ENCODE measurements around the gene C9orf50. TPM values are rescaled to one million over a fixed set of nuclear protein-coding genes. Genes with fewer than 3 reads are reported as not detected.
"Not testable (repeated sequence)": the region's sequence is repeated elsewhere in the genome, so short reads cannot be mapped to it uniquely, and the experiment has no call there.

The C9orf50 gene
- total RNA-seq, 1 donor from 2014 or later = 0.43 TPM

DNA sequence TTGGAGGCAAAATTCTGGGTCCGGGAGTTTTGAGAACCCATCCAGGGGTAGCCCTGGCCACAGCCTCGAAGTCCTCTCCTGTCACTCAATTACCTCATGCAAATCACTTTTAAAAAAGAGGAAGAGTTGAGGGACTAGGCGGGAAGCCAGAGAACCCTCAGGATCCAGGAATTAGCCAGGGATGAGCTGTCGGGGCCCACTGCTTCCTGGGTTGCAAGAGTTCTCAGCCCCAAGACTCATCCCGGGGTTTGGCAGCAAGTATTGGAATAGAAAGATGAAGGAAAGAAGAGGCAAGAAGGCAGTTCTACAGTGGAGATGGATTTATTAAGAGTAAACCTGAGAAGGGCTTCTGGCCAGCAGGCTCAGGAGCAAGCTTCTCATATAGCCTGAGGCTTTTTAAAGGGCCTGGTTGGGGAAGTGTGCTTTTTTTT lies 25.6 kb downstream of the C9orf50 start:
- no peaks in the 10 kb centered on the region for H3K9me3 Mint-ChIP-seq (ENCODE audit: low read depth)
- H3K27ac Mint-ChIP-seq = peak overlapping the region; percentile 46
- no peaks in the 10 kb centered on the region for H3K36me3 Mint-ChIP-seq (ENCODE audit: insufficient read depth)
- DNase-seq (ENCODE audit: low spot score, unreplicated experiment) = no peak
- TF ChIP-seq, protein P1, sequence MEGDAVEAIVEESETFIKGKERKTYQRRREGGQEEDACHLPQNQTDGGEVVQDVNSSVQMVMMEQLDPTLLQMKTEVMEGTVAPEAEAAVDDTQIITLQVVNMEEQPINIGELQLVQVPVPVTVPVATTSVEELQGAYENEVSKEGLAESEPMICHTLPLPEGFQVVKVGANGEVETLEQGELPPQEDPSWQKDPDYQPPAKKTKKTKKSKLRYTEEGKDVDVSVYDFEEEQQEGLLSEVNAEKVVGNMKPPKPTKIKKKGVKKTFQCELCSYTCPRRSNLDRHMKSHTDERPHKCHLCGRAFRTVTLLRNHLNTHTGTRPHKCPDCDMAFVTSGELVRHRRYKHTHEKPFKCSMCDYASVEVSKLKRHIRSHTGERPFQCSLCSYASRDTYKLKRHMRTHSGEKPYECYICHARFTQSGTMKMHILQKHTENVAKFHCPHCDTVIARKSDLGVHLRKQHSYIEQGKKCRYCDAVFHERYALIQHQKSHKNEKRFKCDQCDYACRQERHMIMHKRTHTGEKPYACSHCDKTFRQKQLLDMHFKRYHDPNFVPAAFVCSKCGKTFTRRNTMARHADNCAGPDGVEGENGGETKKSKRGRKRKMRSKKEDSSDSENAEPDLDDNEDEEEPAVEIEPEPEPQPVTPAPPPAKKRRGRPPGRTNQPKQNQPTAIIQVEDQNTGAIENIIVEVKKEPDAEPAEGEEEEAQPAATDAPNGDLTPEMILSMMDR (IDR thresholded peaks at IDR 0.05; ENCODE audit: unreplicated experiment) = no peak
- H3K27me3 Mint-ChIP-seq = peaks cover 11% of the 10 kb centered on the region
- H3K4me1 Mint-ChIP-seq (ENCODE audit: low read depth) = peaks cover 31% of the 10 kb centered on the region
- no peak overlapping the region for H3K4me3 Mint-ChIP-seq (ENCODE audit: low read depth)

DNA sequence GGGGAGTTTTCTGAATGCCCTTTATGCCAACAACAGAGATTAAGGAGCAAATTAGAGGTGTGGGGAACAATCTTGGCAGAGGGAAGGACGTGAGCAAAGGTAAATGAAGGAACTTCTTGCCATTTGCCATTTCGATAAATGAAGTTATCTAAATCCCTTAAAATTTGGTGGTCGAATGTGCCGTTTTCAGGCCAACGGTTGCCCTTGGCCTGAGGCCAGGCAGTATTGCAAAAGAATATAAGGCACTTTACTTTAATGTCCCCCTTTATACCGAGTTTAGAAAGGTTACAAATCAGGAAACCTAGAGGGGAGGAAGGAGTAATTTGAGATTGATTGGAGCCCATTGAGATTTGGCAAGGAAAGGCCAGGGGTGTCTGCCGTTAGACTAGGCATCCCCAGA lies 26.3 kb downstream of the C9orf50 start:
- H3K27me3 Mint-ChIP-seq = peaks cover 15% of the 10 kb centered on the region
- TF ChIP-seq, protein P1 (IDR thresholded peaks at IDR 0.05; ENCODE audit: unreplicated experiment) = no peak
- no peak for DNase-seq (ENCODE audit: low spot score, unreplicated experiment)
- no peak overlapping the region for H3K27ac Mint-ChIP-seq
- no peaks in the 10 kb centered on the region for H3K9me3 Mint-ChIP-seq (ENCODE audit: low read depth)
- no peak overlapping the region for H3K4me3 Mint-ChIP-seq (ENCODE audit: low read depth)
- H3K4me1 Mint-ChIP-seq (ENCODE audit: low read depth) = peaks cover 31% of the 10 kb centered on the region
- no peaks in the 10 kb centered on the region for H3K36me3 Mint-ChIP-seq (ENCODE audit: insufficient read depth)

DNA sequence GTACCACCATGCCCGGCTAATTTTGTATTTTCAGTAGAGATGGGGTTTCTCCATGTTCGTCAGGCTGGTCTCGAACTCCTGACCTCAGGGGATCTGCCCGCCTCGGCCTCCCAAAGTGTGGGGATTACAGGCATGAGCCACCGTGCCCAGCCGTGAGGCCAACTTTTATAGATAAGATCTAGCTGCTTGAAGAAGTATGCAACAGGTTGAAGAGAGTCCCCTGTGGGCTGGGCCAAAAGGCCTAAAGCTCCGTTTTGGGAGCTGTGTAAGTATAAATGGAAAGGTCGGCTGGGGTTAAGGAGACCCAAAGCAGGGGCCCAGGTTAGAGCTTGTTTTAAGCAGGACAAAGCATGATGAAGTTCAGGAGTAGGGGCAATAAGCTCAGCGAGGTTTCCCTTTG lies 28.1 kb downstream of the C9orf50 start:
- DNase-seq (ENCODE audit: low spot score, unreplicated experiment); H3K36me3 Mint-ChIP-seq (ENCODE audit: insufficient read depth); H3K4me3 Mint-ChIP-seq (ENCODE audit: low read depth); H3K9me3 Mint-ChIP-seq (ENCODE audit: low read depth); H3K27ac Mint-ChIP-seq: not testable (repeated sequence)
- peaks cover 21% of the 10 kb centered on the region for H3K27me3 Mint-ChIP-seq
- peaks cover 25% of the 10 kb centered on the region for H3K4me1 Mint-ChIP-seq (ENCODE audit: low read depth)

DNA sequence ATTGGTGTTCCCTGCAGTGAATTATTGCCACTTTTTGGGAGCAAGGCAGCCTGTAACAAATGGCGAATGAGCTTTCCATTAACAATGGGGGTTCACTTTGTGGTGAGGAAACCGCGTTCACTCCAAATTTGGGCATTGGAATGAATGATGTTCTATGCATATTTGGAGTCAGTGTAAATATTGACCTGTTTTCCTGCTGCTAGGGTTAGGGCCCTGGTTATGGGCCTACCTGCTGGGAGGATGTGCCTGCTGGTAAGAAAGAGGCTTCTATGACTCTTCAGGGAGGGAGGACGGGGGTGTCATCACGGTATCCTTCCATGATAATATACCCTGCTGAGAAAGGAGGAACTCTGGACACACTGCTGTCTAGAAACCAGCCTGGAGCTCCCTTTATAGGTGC lies 29.0 kb downstream of the C9orf50 start:
- H3K4me1 Mint-ChIP-seq (ENCODE audit: low read depth) = peaks cover 32% of the 10 kb centered on the region
- peak overlapping the region; percentile 57 for H3K27ac Mint-ChIP-seq
- no peaks in the 10 kb centered on the region for H3K9me3 Mint-ChIP-seq (ENCODE audit: low read depth)
- peaks cover 21% of the 10 kb centered on the region for H3K27me3 Mint-ChIP-seq
- DNase-seq (ENCODE audit: low spot score, unreplicated experiment) = no peak
- H3K36me3 Mint-ChIP-seq (ENCODE audit: insufficient read depth) = no peaks in the 10 kb centered on the region
- no peak overlapping the region for H3K4me3 Mint-ChIP-seq (ENCODE audit: low read depth)
- TF ChIP-seq, protein P1 (IDR thresholded peaks at IDR 0.05; ENCODE audit: unreplicated experiment) = no peak

DNA sequence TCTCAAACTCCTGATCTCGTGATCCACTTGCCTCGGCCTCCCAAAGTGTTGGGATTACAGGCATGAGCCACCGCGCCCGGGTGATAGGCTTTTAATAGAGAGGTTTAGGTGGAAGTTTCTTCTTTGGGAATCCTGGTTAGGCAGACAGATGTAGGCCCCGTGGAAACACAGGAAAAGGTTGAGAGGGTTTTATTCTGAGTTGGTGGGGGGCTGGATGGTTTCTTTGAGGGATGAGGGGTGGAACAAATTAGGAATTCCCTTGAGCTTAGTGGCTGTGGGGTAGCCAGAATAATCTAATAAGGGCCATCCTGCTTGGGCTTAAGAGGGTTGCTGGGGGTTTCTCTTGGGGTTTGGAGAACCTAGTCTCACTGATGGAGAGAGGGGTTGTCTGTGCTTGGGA lies 30.4 kb downstream of the C9orf50 start:
- Mint-ChIP-seq H3K9me3 (ENCODE audit: low read depth) (no peaks in the 10 kb centered on the region), H3K27me3 (peaks cover 21% of the 10 kb centered on the region), H3K4me3 (ENCODE audit: low read depth) (no peak overlapping the region), H3K36me3 (ENCODE audit: insufficient read depth) (no peaks in the 10 kb centered on the region), H3K27ac (no peak overlapping the region), H3K4me1 (ENCODE audit: low read depth) (peaks cover 31% of the 10 kb centered on the region)
- TF ChIP-seq, protein P1 (IDR thresholded peaks at IDR 0.05; ENCODE audit: unreplicated experiment) = no peak
- DNase-seq (ENCODE audit: low spot score, unreplicated experiment) = no peak

DNA sequence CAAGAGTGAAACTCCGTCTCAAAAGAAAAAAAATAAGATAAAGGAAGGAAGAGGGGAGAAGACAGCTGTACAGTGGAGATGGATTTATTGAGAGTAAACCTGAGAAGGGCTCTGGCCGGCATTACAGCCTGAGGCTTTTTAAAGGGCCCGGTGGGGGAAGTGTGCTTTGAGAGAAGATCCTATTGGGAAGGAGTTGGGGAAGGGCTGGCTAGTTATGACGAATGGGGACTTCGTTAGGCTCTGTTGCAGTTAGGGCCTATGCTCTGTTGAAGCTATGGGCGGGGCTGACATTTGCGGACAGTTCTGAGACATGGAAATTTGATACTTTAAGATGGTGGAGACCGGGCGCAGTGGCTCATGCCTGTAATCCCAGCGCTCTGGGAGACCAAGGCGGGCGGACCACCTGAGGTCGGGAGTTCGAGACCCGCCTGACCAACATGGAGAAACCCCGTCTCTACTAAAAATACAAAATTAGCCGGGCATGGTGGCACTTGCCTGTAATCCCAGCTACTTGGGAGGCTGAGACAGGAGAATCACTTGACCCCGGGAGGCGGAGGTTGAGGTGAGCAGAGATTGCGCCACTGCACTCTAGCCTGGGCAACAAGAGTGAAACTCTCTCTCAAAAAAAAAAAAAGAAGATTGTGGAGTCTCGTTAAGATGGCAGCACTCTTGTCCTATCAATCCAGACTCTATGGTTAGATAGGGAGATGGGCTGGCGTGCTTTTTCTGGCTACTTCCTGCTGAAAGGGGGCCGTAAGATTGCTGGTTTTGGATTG lies 33.2 kb downstream of the C9orf50 start:
- Mint-ChIP-seq H3K4me1 (ENCODE audit: low read depth) (peaks cover 19% of the 10 kb centered on the region), H3K9me3 (ENCODE audit: low read depth) (no peaks in the 10 kb centered on the region), H3K27ac (peak overlapping the region; percentile 8), H3K4me3 (ENCODE audit: low read depth) (no peak overlapping the region), H3K36me3 (ENCODE audit: insufficient read depth) (no peaks in the 10 kb centered on the region), H3K27me3 (peaks cover 12% of the 10 kb centered on the region)
- no peak for DNase-seq (ENCODE audit: low spot score, unreplicated experiment)
- TF ChIP-seq, protein P1 (IDR thresholded peaks at IDR 0.05; ENCODE audit: unreplicated experiment) = no peak
